ENCODE data around the gene WNT6. TPM values are rescaled to one million over a fixed set of nuclear protein-coding genes. Genes with fewer than 3 reads are reported as not detected.

Gene WNT6
- total and polyA plus RNA-seq, 2 of the 8 experiments (the other 6 are each of a cell fraction or from before 2014, with no cell fraction given) = not detected

- no peak overlapping the region for H3K27ac ChIP-seq (ENCODE audit: low read depth, low read length)
- no peak overlapping the region for H3K14ac ChIP-seq (ENCODE audit: insufficient read length)
- H3K23ac ChIP-seq (ENCODE audit: insufficient read length) = no peak overlapping the region
- H3K18ac ChIP-seq (ENCODE audit: extremely low read depth, low read length) = no peak overlapping the region
- no peaks in the 10 kb centered on the region; a peak in 1 of 4 replicates for H3K9me3 ChIP-seq (ENCODE audit: insufficient read depth in 2 of 2, low read depth in 1 of 2, low read length in 1 of 2)
- H3K4me3 ChIP-seq (ENCODE audit: extremely low read depth in 1 of 4, insufficient read depth in 2 of 4, low read depth in 3 of 4, low read length in 4 of 4) = no peak overlapping the region
- H3K27me3 ChIP-seq (replicated peaks in 1 of 4; ENCODE audit: control insufficient read depth in 3 of 4, extremely low read depth in 1 of 4, insufficient read depth in 3 of 4, low read length in 3 of 4) = peaks cover 25 to 64% (median 43%) of the 10 kb centered on the region in 4 experiments
- H4K5ac ChIP-seq (ENCODE audit: insufficient read length, low read depth, low read length) = no peak overlapping the region
- H2BK20ac ChIP-seq (ENCODE audit: low read length) = no peak overlapping the region
- no peak overlapping the region for H3K4ac ChIP-seq (replicated peaks; ENCODE audit: insufficient read length, low read depth, low read length)
- peaks cover 0 to 7% (median 2%) of the 10 kb centered on the region in 4 experiments; a peak in 2 of 7 replicates for H3K4me1 ChIP-seq (replicated peaks in 1 of 4; ENCODE audit: control insufficient read depth in 3 of 4, insufficient read depth in 4 of 4, low read length in 3 of 4)
- peaks cover 0 to 3% of the 10 kb centered on the region in 2 experiments for H4K20me1 ChIP-seq (replicated peaks in 1 of 2; ENCODE audit: control insufficient read depth in 1 of 2, insufficient read depth in 2 of 2, low read length in 2 of 2)
- ChIA-PET POLR2A (ENCODE audit: partially characterized antibody) (no interaction called here), CTCF (ENCODE audit: partially characterized antibody) (interaction anchor here (0.6 to 2.6 kb wide), 10 partner anchors 8 to 126 kb away, joined by 3 to 13 read pairs (median 4); no protein-coding TSS in a partner anchor)
- no peak for TF ChIP-seq SUZ12 (IDR thresholded peaks at IDR 0.05; ENCODE audit: low read length)
- no peak for TF ChIP-seq RAD21 (IDR thresholded peaks at IDR 0.05 in 1 of 2, conservative IDR thresholded peaks at IDR 0.05 in 1 of 2; ENCODE audit: low read depth in 2 of 2, low read length in 2 of 2)
- TF ChIP-seq RFX5 (IDR thresholded peaks at IDR 0.05; ENCODE audit: borderline replicate concordance, low read depth, low read length) = no peak
- TF ChIP-seq GABPA (IDR thresholded peaks at IDR 0.05; ENCODE audit: borderline replicate concordance, insufficient read depth, low read length) = no peak
- H2BK120ac ChIP-seq (replicated peaks; ENCODE audit: low read depth, low read length) = no peak overlapping the region
- no peak overlapping the region for H2AK5ac ChIP-seq (ENCODE audit: low read depth, low read length)
- FAIRE-seq (no peak), DNase-seq (ENCODE audit: low read depth in 1 of 2, low spot score in 2 of 2) (no peak)
- no peaks in the 10 kb centered on the region for H3K79me1 ChIP-seq (ENCODE audit: low read depth, low read length)
- H4K91ac ChIP-seq (replicated peaks; ENCODE audit: insufficient read length, low read length) = no peak overlapping the region
- WGBS, 2 experiments (ENCODE audit: extremely low coverage in 1 of 2, insufficient coverage in 1 of 2, insufficient read length in 1 of 2, insufficient replicate concordance in 2 of 2, low coverage in 1 of 2, low lambda C conversion rate in 2 of 2, missing lambda C conversion rate in 1 of 2) = 84% methylated on average over 4 of the region's 4 CpGs; no CpG with 5 or more reads in 1 of the 2 experiments
- no peak overlapping the region for H2AFZ ChIP-seq (ENCODE audit: low read length)
- no peak overlapping the region for H2BK5ac ChIP-seq (ENCODE audit: low read depth, low read length)
- H3K4me2 ChIP-seq (ENCODE audit: insufficient read depth in 1 of 2, low read depth in 2 of 2, low read length in 2 of 2) = no peak overlapping the region
- H3K79me2 ChIP-seq (ENCODE audit: control insufficient read depth in 1 of 2, insufficient read depth in 2 of 2, low read length in 2 of 2) = no peaks in the 10 kb centered on the region
- H2BK12ac ChIP-seq (ENCODE audit: low read depth, low read length) = no peak overlapping the region
- H3K23me2 ChIP-seq (ENCODE audit: low read depth, low read length) = peaks cover 2% of the 10 kb centered on the region; the same call in 1 of the 2 replicates
- no peak overlapping the region for H3K9ac ChIP-seq (replicated peaks in 1 of 4; ENCODE audit: extremely low read depth in 1 of 4, low read depth in 3 of 4, low read length in 3 of 4)
- no peak overlapping the region for H2BK15ac ChIP-seq (ENCODE audit: low read length)
- no peak overlapping the region for H3K56ac ChIP-seq (replicated peaks; ENCODE audit: insufficient read length, low read depth, low read length)
- H4K8ac ChIP-seq (ENCODE audit: extremely low read depth, insufficient read depth, low read length) = no peak overlapping the region
- H3K36me3 ChIP-seq (ENCODE audit: control insufficient read depth in 2 of 4, insufficient read depth in 4 of 4, low read length in 3 of 4) = no peaks in the 10 kb centered on the region
Measured at GRCh38 chr2:218902427-218902826, 42.8 kb downstream of the WNT6 start.
